HEK293 (cell line): Measurements from ENCODE around the gene NAP1L1.

Experiments used
- CTCF ChIA-PET: fragments of 350-600 bp; formaldehyde crosslinking; extraction: SDS; loops from one replicate; lab custom pipeline; 2021; ENCODE audit warnings: antibody characterized with exemption; lab: Yijun Ruan, JAX
- POLR2A ChIA-PET: fragments of 300-600 bp; formaldehyde crosslinking; extraction: SDS; loops from one replicate; lab custom pipeline; 2020; ENCODE audit warnings: antibody characterized with exemption, inconsistent platforms; lab: Yijun Ruan, JAX
- H3K27ac ChIP-seq: fragments of 200-500 bp; sonication (Bioruptor generic); 2 replicates; pipeline ENCODE4 v1.5.1; 2014; ENCODE audit warnings: low read depth, low read length, control low read depth, inconsistent platforms; ENCODE audit errors: extremely low read depth
- H3K36me3 ChIP-seq, 2 experiments: fragments of 200-500 bp in 1 of 2; sonication (Bioruptor generic) in 1 of 2; 1 replicate in 1 of 2; 2 replicates in 1 of 2; pipeline ENCODE4 v1.5.1; 2014 to 2017; ENCODE audit warnings: inconsistent platforms in 2 of 2, low read length in 2 of 2; ENCODE audit not compliant: control insufficient read depth in 2 of 2, insufficient read depth in 1 of 2
- H3K4me1 ChIP-seq: fragments of 200-500 bp; sonication (Bioruptor generic); 2 replicates; pipeline ENCODE4 v1.5.1; 2014; ENCODE audit warnings: mild to moderate bottlenecking, low read length, inconsistent platforms; ENCODE audit not compliant: control insufficient read depth, insufficient read depth
- H3K4me3 ChIP-seq: 2 replicates; pipeline ENCODE4 v1.5.1; 2011; ENCODE audit warnings: low read depth, mild to moderate bottlenecking, control low read depth, low read length, moderate library complexity
- H3K9me3 ChIP-seq: fragments of 200-500 bp; sonication (Bioruptor generic); 2 replicates; pipeline ENCODE4 v1.5.1; 2014; ENCODE audit warnings: low read depth, low read length, inconsistent platforms; ENCODE audit not compliant: control insufficient read depth, insufficient read depth
- GFI1B ChIP-seq: fragments of 450-650 bp; formaldehyde crosslinking; IDR thresholded peaks from 2 replicates; pipeline ENCODE4 v1.5.1; 2016; ENCODE audit warnings: missing biosample characterization, missing genetic modification characterization
- GLI4 ChIP-seq: fragments of 450-650 bp; formaldehyde crosslinking; IDR thresholded peaks from 2 replicates; pipeline ENCODE4 v1.5.1; 2016; ENCODE audit warnings: missing biosample characterization, missing genetic modification characterization
- GLIS1 ChIP-seq: fragments of 450-650 bp; formaldehyde crosslinking; IDR thresholded peaks from 2 replicates; pipeline ENCODE4 v1.5.1; 2016; ENCODE audit warnings: missing biosample characterization, missing genetic modification characterization
- KLF9 ChIP-seq: fragments of 450-650 bp; formaldehyde crosslinking; IDR thresholded peaks from 2 replicates; pipeline ENCODE4 v1.5.1; 2016; ENCODE audit warnings: missing biosample characterization, missing genetic modification characterization, low read depth
- PRDM2 ChIP-seq: fragments of 450-650 bp; formaldehyde crosslinking; IDR thresholded peaks from 2 replicates; pipeline ENCODE4 v1.5.1; 2016; ENCODE audit warnings: missing biosample characterization, missing genetic modification characterization, borderline replicate concordance
- ZEB2 ChIP-seq: fragments of 450-650 bp; formaldehyde crosslinking; IDR thresholded peaks from 2 replicates; pipeline ENCODE4 v1.5.1; 2016; ENCODE audit warnings: missing biosample characterization, missing genetic modification characterization
- ZNF157 ChIP-seq: fragments of 450-650 bp; formaldehyde crosslinking; IDR thresholded peaks from 2 replicates; pipeline ENCODE4 v1.5.1; 2016; ENCODE audit warnings: missing biosample characterization, missing genetic modification characterization
- ZNF19 ChIP-seq: fragments of 450-650 bp; formaldehyde crosslinking; IDR thresholded peaks from 2 replicates; pipeline ENCODE4; 2016; ENCODE audit warnings: missing biosample characterization, missing genetic modification characterization, low read depth
- ZNF248 ChIP-seq: fragments of 450-650 bp; formaldehyde crosslinking; IDR thresholded peaks from 2 replicates; pipeline ENCODE4 v1.5.1; 2017; ENCODE audit warnings: missing biosample characterization, missing genetic modification characterization
- ZNF426 ChIP-seq: fragments of 450-650 bp; formaldehyde crosslinking; IDR thresholded peaks from 2 replicates; pipeline ENCODE4 v1.5.1; 2017; ENCODE audit warnings: missing biosample characterization, missing genetic modification characterization, mild to moderate bottlenecking, inconsistent platforms, moderate library complexity
- ZNF518A ChIP-seq: fragments of 450-650 bp; formaldehyde crosslinking; conservative IDR thresholded peaks from 2 replicates; pipeline ENCODE4 v1.5.1; 2016; ENCODE audit warnings: low read depth, missing biosample characterization, missing genetic modification characterization
- ZNF558 ChIP-seq: fragments of 450-650 bp; formaldehyde crosslinking; IDR thresholded peaks from 2 replicates; pipeline ENCODE4 v1.5.1; 2016; ENCODE audit warnings: missing biosample characterization, missing genetic modification characterization
- ZNF664 ChIP-seq: fragments of 450-650 bp; formaldehyde crosslinking; IDR thresholded peaks from 2 replicates; pipeline ENCODE4 v1.5.1; 2016; ENCODE audit warnings: missing biosample characterization, missing genetic modification characterization
- ZNF707 ChIP-seq: fragments of 450-650 bp; formaldehyde crosslinking; IDR thresholded peaks from 2 replicates; pipeline ENCODE4 v1.5.1; 2016; ENCODE audit warnings: missing biosample characterization, missing genetic modification characterization
- ZSCAN16 ChIP-seq: fragments of 450-650 bp; formaldehyde crosslinking; IDR thresholded peaks from 2 replicates; pipeline ENCODE4 v1.5.1; 2016; ENCODE audit warnings: missing biosample characterization, missing genetic modification characterization

The NAP1L1 gene

DNA sequence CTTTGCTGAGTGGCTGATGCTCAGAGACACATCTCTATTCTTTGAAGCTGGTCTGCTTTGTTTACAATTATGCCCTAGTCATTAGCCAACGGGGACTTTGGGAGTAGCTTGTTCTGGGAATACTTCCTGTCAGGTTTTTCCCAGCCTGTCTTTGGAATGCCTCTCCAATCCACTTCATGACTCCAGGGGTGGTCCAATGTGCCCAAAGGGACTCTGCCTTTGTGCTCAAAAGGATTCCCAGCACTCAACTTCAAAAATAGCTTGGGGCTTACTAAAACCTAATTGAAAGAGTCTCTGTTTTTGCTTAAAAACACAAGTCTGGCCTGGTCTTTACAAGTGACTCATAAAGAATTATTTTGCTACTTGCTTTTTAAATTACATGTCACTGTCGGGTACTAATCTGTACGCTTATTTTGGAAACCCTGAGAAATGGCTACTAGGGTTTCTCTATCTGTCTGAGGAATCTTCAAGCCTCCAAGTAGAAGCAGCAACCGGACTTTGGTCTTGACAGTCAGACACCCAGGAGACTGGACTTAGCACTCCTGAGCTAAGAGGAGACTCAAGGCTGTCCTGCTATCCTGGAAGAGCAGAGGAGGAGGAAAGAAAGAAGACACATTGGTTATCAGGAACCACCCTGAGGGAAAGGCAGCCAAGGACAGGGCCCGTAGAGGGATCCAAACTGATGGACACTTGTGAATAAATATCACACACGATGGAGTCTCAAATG lies 73.6 kb downstream of the NAP1L1 start (continued):
- TF ChIP-seq GLIS1 (tag by site-specific recombination) (no peak), GLI4 (tag by site-specific recombination) (no peak)

GRCh38 chr12:76008428-76008827 lies 76.1 kb downstream of the NAP1L1 start:
- ChIA-PET POLR2A (no interaction called here), CTCF (no interaction called here)
- no peaks in the 10 kb centered on the region for H3K9me3 ChIP-seq
- H3K36me3 ChIP-seq = no peaks in the 10 kb centered on the region
- TF ChIP-seq ZSCAN16 (tag by site-specific recombination) (no peak), ZNF664 (tag by site-specific recombination) (no peak), ZNF518A (tag by site-specific recombination) (no peak), PRDM2 (tag by site-specific recombination) (no peak), ZNF157 (tag by site-specific recombination) (no peak), KLF9 (tag by site-specific recombination) (no peak), GFI1B (tag by site-specific recombination) (no peak), ZNF558 (tag by site-specific recombination) (no peak), ZNF248 (tag by site-specific recombination) (no peak), ZEB2 (no peak), ZNF707 (tag by site-specific recombination) (no peak), ZNF426 (tag by site-specific recombination) (no peak), ZNF19 (tag by site-specific recombination) (no peak)
- no peaks in the 10 kb centered on the region for H3K4me1 ChIP-seq
- H3K27ac ChIP-seq = no peak overlapping the region
- H3K4me3 ChIP-seq = no peak overlapping the region
